NB4 (cell line): ENCODE results near the gene HOXB3.

ENCODE experiments used
- DNase-seq: peaks from one replicate; pipeline ENCODE4 v3.0.0; 2010; ENCODE audit warnings: low read depth
- H3K4me3 ChIP-seq: one replicate; pipeline ENCODE4 v1.5.1; 2011; ENCODE audit warnings: mild to moderate bottlenecking, low read depth, low read length, moderate library complexity
- MYC ChIP-seq: IDR thresholded peaks from 2 replicates; pipeline ENCODE4 v1.6.1; 2011; ENCODE audit warnings: low read depth, low read length
- POLR2A ChIP-seq: IDR thresholded peaks from 2 replicates; pipeline ENCODE4 v1.6.1; 2011; ENCODE audit warnings: mild to moderate bottlenecking; ENCODE audit not compliant: insufficient read length; ENCODE audit errors: extremely low read depth
- TF ChIP-seq, protein P1 (sequence below): IDR thresholded peaks from one replicate; pipeline ENCODE4 v1.5.1; 2012; ENCODE audit warnings: low read depth, low read length
- TF ChIP-seq, protein P2 (sequence below): IDR thresholded peaks from 2 replicates; pipeline ENCODE4 v1.6.1; 2011; ENCODE audit warnings: low read depth, low read length

HOXB3 gene

DNA sequence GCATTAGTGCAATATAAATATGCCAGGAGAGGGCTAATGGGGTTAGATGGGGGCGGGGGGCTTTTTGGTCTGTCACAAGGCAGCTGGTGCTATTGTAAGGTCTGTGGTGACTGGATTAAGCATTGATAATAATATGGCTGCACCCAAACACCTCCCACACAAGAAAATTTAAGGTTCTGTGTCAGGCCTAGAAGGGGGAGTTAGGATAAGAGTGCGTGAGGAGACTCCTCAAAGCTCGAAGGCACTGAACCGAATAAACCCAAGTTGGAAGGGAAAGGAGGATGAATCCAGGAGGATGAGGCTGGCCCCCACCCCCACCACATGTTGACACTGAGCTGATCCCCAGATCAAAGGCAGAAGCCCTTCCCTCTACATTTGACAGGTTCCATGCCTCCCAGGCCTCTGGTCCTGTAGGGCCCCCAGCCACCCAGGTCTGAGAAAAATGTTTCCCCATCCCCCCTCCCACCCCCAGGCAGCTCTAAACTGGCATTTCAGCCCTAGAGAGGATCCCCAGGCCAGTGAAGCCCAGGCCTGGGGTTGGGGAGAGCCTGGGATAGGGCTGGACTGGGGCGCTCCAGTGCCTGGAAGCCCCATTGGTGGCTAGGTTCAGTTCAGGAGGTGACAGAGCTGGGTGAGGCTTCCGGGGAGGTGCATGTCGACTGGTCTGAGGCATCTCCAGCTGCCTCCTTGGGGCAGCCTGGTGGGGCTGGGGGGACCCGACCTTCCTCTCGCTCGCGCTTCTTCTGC is 60.9 kb downstream of the HOXB3 start:
- H3K4me3 ChIP-seq: no peak overlapping the region
- TF ChIP-seq MYC (no peak), POLR2A (no peak)
- TF ChIP-seq, protein P1, sequence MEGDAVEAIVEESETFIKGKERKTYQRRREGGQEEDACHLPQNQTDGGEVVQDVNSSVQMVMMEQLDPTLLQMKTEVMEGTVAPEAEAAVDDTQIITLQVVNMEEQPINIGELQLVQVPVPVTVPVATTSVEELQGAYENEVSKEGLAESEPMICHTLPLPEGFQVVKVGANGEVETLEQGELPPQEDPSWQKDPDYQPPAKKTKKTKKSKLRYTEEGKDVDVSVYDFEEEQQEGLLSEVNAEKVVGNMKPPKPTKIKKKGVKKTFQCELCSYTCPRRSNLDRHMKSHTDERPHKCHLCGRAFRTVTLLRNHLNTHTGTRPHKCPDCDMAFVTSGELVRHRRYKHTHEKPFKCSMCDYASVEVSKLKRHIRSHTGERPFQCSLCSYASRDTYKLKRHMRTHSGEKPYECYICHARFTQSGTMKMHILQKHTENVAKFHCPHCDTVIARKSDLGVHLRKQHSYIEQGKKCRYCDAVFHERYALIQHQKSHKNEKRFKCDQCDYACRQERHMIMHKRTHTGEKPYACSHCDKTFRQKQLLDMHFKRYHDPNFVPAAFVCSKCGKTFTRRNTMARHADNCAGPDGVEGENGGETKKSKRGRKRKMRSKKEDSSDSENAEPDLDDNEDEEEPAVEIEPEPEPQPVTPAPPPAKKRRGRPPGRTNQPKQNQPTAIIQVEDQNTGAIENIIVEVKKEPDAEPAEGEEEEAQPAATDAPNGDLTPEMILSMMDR: no peak
- TF ChIP-seq, protein P2, sequence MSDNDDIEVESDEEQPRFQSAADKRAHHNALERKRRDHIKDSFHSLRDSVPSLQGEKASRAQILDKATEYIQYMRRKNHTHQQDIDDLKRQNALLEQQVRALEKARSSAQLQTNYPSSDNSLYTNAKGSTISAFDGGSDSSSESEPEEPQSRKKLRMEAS: no peak
- no peak for DNase-seq

DNA sequence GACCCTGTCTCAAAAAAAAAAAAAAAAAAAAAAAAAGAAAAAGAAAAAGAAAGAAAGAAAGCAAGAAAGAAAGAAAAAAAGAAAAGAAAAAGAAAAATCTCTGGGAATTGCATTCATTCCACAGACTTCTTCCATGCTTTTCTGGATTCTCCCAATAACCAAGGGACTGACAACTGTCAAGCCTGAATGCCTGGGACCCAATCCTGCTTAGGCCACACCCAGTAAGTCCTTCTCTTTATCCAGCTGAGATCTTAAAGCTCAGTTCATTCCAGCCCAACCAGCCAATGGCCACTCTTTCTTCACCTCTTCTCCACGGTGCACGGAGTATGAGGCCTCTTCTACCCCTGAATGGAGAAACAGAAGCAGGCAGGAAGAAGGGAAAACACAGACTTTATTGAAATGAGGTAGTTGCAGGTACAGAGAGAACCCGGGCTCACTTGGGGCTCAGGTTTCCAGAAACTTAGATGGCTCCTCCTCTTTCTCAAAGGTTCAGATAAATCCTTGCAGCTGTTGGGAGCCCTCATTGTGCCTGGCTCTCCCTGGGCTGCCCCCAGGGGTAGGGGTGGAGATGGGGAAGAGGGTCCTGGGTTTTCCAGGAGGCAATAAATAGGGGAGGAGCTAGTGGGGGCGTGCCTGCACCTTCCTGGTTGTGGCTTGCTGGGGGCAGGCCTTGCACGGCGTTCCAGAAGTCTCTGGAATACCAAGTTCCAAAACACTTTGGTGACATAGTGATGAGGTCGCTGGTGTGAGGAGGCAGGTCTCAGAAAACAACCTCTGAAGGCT is 61.7 kb downstream of the HOXB3 start:
- no peak overlapping the region for H3K4me3 ChIP-seq
- TF ChIP-seq POLR2A (no peak), MYC (no peak)
- TF ChIP-seq, protein P2: no peak
- TF ChIP-seq, protein P1: no peak
- DNase-seq: no peak

DNA sequence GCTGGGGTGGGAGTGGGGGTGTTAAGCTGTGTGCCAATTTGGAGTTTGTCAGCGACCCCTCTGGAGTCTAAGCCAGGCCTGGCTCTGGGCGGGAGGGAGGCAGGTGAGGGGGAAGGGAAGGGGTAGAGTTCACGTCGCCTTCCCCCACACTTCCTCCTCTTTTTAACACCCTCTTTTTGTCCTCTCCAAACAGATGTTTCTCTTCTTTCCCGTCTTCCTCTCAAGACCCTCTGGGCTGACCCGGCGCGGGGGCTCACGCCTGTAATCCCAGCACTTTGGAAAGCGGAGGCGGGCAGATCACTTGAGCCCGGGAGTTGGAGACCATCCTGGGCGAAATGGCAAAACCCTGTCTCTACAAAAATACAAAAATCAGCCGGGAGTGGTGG is 62.5 kb downstream of the HOXB3 start:
- H3K4me3 ChIP-seq: no peak overlapping the region
- no peak for DNase-seq
- TF ChIP-seq MYC: no peak
- TF ChIP-seq, protein P2: no peak

DNA sequence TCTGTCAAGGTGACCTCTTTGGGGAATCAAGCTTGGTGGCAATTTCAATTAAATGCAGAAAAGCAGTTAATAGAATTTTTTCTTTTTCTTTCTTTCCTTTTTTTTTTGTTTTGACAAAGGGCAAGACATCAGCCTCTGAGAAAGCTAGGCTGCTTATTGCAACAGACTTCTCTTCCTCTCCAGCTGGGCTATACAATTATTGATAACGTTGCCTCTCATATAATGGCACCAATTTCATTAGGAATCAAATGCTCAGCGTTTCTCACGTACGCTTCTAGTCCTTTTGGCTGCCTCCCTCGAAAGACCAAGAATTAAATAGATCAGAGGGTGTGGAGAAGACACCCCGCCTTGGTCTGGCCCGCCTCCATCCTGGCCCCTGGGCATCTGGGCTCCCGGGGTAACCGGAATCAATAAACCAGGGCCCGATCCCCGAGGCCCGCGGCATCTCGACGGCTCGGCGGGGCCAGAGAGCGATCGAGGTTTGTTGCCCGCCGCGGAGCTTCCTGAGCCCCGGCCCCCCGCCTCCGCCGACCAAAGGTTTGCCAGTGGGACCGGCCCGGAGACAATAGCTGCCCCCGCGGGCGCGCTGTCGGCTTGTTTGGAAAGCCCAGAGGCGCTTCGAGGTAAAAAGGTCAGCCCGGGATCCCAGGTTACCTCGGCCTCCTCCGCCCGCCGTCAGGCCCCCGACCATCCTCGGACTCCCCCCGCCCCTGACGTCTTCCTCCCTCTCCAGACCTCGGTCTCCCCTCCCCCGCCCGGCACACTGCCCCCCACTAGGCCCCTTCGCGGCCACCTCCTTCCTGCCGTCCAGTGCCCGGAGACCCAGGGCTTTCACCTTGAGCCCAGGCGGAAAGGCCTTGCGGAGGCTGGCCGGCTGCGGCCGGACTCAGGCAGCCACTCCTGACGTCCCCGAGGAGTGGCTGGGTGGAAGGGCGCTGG is 63.2 kb downstream of the HOXB3 start:
- no peak for DNase-seq
- no peak overlapping the region for H3K4me3 ChIP-seq
- no peak for TF ChIP-seq MYC
- TF ChIP-seq, protein P2: no peak

DNA sequence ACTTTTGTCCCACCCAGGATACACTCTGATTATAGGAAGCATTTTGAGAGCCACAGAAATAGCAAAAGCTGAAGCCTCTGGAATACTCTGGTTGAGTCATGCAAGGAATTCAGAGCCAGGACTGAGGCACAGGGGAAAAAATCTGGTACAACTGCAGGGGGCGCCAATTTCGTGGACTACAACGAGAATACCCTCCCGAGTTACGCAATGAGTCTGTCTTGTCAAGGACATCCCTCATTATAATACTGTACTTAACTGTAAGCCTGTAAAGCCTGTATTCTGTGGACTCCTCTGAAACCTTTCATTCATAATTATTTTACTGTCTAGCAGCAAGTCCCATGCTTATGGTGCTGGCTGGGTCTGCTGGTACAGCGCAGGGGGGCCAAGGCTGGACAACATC is 67.0 kb downstream of the HOXB3 start:
- TF ChIP-seq POLR2A (no peak), MYC (no peak)
- TF ChIP-seq, protein P2: no peak
- TF ChIP-seq, protein P1: no peak
- H3K4me3 ChIP-seq: no peak overlapping the region
- DNase-seq: peak; percentile 19

DNA sequence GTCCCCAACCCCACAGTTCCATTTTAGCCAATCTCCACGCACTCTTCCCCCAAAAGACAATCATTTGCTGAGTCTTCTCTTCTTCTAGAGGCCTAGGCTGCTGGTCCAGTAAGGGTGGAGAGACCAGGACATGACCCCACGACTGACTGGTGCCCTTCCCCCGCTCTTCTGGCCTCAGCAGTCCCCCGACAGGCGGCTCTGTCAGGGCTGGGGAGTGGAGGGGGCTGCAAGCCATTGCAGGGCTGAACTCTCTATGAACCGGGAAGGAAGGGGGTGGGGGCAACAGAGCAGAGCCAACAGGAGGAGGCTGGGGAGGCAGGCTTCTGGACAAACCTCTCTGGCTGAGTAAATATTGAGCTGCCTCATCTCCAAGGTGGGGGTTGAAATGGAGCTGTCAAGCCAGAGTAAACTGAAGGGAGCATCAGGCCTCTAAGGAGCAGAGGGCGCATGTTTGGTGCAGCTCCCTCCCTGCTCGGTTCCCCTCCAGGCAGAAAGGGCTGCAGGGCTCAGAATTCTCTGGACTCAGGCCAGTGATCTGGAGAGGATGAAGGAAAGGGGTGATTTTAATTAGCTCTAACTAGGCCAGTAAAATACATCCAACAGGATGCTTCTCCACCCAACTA is 67.9 kb downstream of the HOXB3 start:
- no peak for DNase-seq
- H3K4me3 ChIP-seq: no peak overlapping the region
- TF ChIP-seq, protein P1: no peak
- TF ChIP-seq POLR2A: no peak
- TF ChIP-seq MYC: no peak
